ELF-1 (cell line): ENCODE data around the gene AP2M1.

ENCODE experiments used
- DNase-seq: peaks from one replicate; pipeline ENCODE4 v3.0.0-alpha.2; 2016; ENCODE audit warnings: low read depth, low spot score

The AP2M1 gene

GRCh38 chr3:184223946-184224345 lies 49.3 kb downstream of the AP2M1 start:
- no peak for DNase-seq

GRCh38 chr3:184227481-184227935 lies 52.9 kb downstream of the AP2M1 start:
- peak; percentile 60 for DNase-seq

- no peak for DNase-seq
Measured at GRCh38 chr3:184228376-184229137, 53.9 kb downstream of the AP2M1 start.

- peak; percentile 82 for DNase-seq
Measured at GRCh38 chr3:184229394-184230080, 54.9 kb downstream of the AP2M1 start, which contains the start of gene VWA5B2. Gene VWA5B2, plus strand, starts transcription at chr3:184229585. Its CDS starts 944 bp downstream, at chr3:184230529.

- DNase-seq, result no peak
Measured at GRCh38 chr3:184230081-184230602, 55.5 kb downstream of the AP2M1 start.

- no peak for DNase-seq
Measured at GRCh38 chr3:184230603-184231528, 56.2 kb downstream of the AP2M1 start.

GRCh38 chr3:184231671-184232070 lies 57.0 kb downstream of the AP2M1 start:
- DNase-seq, result no peak

- no peak for DNase-seq
Measured at GRCh38 chr3:184233127-184233843, 58.6 kb downstream of the AP2M1 start.
